Measurements from ENCODE around the gene NMT1. TPM values are rescaled to one million over a fixed set of nuclear protein-coding genes. Genes with fewer than 3 reads are reported as not detected.

NMT1 gene
- total RNA-seq, 1 experiment from 2014 or later: 152 TPM

DNA sequence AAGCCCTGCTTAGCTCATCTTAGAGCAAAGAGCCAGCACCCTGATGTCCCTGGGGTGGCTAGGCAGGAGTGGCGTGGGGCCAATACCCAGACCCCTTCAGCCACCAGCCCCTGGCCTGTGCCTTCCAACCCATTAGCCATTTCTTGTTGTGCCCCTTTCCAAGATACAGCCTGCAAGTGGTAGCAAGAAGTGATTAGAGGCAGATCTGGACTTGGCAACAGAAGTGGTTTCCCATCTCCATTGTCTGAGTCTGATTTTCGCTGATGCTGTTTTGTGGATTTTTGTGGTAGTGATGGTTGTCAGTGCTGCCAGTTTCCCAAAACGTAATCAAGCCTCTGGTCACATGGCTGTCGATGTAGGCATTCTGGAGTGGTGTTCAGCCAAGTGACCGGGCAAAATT, 45.5 kb downstream of the NMT1 start:
- Mint-ChIP-seq H3K9me3 (no peaks in the 10 kb centered on the region), H3K4me3 (no peak overlapping the region), H3K36me3 (peaks cover 56% of the 10 kb centered on the region), H3K4me1 (no peaks in the 10 kb centered on the region), H3K27ac (no peak overlapping the region; the same call in 1 of the 2 replicates), H3K27me3 (ENCODE audit: low read depth) (no peaks in the 10 kb centered on the region)
- DNase-seq (ENCODE audit: low spot score) (no peak), ATAC-seq (no peak)
- TF ChIP-seq SMAD4 (CRISPR knock-in tag; IDR thresholded peaks at IDR 0.05): no peak
- no peak for TF ChIP-seq ZNF232 (CRISPR knock-in tag; IDR thresholded peaks at IDR 0.05)
- no peak for TF ChIP-seq CREB1 (CRISPR knock-in tag; IDR thresholded peaks at IDR 0.05)
- TF ChIP-seq, protein P1, sequence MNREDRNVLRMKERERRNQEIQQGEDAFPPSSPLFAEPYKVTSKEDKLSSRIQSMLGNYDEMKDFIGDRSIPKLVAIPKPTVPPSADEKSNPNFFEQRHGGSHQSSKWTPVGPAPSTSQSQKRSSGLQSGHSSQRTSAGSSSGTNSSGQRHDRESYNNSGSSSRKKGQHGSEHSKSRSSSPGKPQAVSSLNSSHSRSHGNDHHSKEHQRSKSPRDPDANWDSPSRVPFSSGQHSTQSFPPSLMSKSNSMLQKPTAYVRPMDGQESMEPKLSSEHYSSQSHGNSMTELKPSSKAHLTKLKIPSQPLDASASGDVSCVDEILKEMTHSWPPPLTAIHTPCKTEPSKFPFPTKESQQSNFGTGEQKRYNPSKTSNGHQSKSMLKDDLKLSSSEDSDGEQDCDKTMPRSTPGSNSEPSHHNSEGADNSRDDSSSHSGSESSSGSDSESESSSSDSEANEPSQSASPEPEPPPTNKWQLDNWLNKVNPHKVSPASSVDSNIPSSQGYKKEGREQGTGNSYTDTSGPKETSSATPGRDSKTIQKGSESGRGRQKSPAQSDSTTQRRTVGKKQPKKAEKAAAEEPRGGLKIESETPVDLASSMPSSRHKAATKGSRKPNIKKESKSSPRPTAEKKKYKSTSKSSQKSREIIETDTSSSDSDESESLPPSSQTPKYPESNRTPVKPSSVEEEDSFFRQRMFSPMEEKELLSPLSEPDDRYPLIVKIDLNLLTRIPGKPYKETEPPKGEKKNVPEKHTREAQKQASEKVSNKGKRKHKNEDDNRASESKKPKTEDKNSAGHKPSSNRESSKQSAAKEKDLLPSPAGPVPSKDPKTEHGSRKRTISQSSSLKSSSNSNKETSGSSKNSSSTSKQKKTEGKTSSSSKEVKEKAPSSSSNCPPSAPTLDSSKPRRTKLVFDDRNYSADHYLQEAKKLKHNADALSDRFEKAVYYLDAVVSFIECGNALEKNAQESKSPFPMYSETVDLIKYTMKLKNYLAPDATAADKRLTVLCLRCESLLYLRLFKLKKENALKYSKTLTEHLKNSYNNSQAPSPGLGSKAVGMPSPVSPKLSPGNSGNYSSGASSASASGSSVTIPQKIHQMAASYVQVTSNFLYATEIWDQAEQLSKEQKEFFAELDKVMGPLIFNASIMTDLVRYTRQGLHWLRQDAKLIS (CRISPR knock-in tag; IDR thresholded peaks at IDR 0.05; ENCODE audit: borderline replicate concordance): no peak
- TF ChIP-seq, protein P2, sequence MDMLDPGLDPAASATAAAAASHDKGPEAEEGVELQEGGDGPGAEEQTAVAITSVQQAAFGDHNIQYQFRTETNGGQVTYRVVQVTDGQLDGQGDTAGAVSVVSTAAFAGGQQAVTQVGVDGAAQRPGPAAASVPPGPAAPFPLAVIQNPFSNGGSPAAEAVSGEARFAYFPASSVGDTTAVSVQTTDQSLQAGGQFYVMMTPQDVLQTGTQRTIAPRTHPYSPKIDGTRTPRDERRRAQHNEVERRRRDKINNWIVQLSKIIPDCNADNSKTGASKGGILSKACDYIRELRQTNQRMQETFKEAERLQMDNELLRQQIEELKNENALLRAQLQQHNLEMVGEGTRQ (CRISPR knock-in tag; IDR thresholded peaks at IDR 0.05): no peak
- TF ChIP-seq NFE2L1 (CRISPR knock-in tag; IDR thresholded peaks at IDR 0.05): no peak
- TF ChIP-seq, protein P3, sequence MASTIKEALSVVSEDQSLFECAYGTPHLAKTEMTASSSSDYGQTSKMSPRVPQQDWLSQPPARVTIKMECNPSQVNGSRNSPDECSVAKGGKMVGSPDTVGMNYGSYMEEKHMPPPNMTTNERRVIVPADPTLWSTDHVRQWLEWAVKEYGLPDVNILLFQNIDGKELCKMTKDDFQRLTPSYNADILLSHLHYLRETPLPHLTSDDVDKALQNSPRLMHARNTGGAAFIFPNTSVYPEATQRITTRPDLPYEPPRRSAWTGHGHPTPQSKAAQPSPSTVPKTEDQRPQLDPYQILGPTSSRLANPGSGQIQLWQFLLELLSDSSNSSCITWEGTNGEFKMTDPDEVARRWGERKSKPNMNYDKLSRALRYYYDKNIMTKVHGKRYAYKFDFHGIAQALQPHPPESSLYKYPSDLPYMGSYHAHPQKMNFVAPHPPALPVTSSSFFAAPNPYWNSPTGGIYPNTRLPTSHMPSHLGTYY (CRISPR knock-in tag; IDR thresholded peaks at IDR 0.05): no peak
- TF ChIP-seq, protein P4, sequence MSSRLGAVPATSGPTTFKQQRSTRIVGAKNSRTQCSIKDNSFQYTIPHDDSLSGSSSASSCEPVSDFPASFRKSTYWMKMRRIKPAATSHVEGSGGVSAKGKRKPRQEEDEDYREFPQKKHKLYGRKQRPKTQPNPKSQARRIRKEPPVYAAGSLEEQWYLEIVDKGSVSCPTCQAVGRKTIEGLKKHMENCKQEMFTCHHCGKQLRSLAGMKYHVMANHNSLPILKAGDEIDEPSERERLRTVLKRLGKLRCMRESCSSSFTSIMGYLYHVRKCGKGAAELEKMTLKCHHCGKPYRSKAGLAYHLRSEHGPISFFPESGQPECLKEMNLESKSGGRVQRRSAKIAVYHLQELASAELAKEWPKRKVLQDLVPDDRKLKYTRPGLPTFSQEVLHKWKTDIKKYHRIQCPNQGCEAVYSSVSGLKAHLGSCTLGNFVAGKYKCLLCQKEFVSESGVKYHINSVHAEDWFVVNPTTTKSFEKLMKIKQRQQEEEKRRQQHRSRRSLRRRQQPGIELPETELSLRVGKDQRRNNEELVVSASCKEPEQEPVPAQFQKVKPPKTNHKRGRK (CRISPR knock-in tag; IDR thresholded peaks at IDR 0.05; ENCODE audit: borderline replicate concordance): no peak
- TF ChIP-seq GTF2I (CRISPR knock-in tag; conservative IDR thresholded peaks at IDR 0.05): no peak
- TF ChIP-seq IRF2 (CRISPR knock-in tag; IDR thresholded peaks at IDR 0.05; ENCODE audit: borderline replicate concordance, low read depth): no peak
- CTCF ChIA-PET: interaction anchor here (1.0 to 1.6 kb wide), 2 partner anchors 29 to 66 kb away, joined by 5 to 8 read pairs; partner anchors contain the start of gene ACBD4
- POLR2A ChIA-PET: no interaction called here

DNA sequence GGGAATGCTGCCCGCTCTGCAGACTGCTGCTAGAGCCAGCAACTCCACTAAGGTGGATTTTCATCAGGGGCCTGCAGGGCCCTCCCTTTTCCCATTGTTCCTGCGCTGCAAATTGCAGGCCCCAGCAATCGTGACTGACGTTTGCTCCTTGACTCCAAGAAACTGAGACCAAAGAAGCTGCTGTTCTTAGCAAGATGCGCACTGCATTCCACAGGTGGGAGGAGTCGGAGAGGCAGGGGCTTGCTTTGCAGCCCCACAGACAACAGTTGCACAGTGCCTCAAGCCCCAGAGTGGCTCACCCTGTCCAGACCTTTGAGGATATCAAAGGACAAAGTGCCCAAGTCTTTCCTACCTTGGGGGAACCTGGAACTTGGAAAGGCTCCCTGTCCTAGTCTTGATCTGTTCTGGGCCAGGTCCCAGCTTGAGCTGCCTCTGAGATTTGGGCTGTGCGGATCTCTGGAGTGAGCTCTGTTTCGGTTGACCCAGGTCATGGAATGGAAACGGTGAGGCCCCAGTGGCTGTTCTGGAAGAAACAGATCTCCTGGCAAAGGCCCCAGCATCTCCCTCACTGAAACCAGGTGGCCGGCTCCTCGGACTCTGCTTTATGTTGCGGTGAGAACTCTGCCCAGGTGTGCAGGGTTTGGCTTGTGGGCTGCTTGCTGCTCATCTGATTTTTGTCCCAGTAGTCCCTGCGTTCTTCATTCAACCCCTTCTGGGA, 46.3 kb downstream of the NMT1 start:
- no peaks in the 10 kb centered on the region for H3K9me3 Mint-ChIP-seq
- H3K36me3 Mint-ChIP-seq: peaks cover 47% of the 10 kb centered on the region
- ChIA-PET CTCF (interaction anchor here (2.9 to 3.4 kb wide), 2 partner anchors 8 to 28 kb away, joined by 25 to 26 read pairs; partner anchors contain the start of gene ACBD4), POLR2A (interaction anchor here (0.6 kb wide), 1 partner anchor 136 kb away, joined by 3 read pairs; no protein-coding TSS in a partner anchor)
- no peaks in the 10 kb centered on the region for H3K4me1 Mint-ChIP-seq
- H3K4me3 Mint-ChIP-seq: no peak overlapping the region
- no peaks in the 10 kb centered on the region for H3K27me3 Mint-ChIP-seq (ENCODE audit: low read depth)
- ATAC-seq (no peak), DNase-seq (ENCODE audit: low spot score) (no peak)
- no peak overlapping the region; the same call in 1 of the 2 replicates for H3K27ac Mint-ChIP-seq
- no peak for TF ChIP-seq CREM (CRISPR knock-in tag; IDR thresholded peaks at IDR 0.05)
- TF ChIP-seq, protein P5, sequence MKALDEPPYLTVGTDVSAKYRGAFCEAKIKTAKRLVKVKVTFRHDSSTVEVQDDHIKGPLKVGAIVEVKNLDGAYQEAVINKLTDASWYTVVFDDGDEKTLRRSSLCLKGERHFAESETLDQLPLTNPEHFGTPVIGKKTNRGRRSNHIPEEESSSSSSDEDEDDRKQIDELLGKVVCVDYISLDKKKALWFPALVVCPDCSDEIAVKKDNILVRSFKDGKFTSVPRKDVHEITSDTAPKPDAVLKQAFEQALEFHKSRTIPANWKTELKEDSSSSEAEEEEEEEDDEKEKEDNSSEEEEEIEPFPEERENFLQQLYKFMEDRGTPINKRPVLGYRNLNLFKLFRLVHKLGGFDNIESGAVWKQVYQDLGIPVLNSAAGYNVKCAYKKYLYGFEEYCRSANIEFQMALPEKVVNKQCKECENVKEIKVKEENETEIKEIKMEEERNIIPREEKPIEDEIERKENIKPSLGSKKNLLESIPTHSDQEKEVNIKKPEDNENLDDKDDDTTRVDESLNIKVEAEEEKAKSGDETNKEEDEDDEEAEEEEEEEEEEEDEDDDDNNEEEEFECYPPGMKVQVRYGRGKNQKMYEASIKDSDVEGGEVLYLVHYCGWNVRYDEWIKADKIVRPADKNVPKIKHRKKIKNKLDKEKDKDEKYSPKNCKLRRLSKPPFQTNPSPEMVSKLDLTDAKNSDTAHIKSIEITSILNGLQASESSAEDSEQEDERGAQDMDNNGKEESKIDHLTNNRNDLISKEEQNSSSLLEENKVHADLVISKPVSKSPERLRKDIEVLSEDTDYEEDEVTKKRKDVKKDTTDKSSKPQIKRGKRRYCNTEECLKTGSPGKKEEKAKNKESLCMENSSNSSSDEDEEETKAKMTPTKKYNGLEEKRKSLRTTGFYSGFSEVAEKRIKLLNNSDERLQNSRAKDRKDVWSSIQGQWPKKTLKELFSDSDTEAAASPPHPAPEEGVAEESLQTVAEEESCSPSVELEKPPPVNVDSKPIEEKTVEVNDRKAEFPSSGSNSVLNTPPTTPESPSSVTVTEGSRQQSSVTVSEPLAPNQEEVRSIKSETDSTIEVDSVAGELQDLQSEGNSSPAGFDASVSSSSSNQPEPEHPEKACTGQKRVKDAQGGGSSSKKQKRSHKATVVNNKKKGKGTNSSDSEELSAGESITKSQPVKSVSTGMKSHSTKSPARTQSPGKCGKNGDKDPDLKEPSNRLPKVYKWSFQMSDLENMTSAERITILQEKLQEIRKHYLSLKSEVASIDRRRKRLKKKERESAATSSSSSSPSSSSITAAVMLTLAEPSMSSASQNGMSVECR (CRISPR knock-in tag; IDR thresholded peaks at IDR 0.05; ENCODE audit: borderline replicate concordance): no peak
- TF ChIP-seq, protein P6, sequence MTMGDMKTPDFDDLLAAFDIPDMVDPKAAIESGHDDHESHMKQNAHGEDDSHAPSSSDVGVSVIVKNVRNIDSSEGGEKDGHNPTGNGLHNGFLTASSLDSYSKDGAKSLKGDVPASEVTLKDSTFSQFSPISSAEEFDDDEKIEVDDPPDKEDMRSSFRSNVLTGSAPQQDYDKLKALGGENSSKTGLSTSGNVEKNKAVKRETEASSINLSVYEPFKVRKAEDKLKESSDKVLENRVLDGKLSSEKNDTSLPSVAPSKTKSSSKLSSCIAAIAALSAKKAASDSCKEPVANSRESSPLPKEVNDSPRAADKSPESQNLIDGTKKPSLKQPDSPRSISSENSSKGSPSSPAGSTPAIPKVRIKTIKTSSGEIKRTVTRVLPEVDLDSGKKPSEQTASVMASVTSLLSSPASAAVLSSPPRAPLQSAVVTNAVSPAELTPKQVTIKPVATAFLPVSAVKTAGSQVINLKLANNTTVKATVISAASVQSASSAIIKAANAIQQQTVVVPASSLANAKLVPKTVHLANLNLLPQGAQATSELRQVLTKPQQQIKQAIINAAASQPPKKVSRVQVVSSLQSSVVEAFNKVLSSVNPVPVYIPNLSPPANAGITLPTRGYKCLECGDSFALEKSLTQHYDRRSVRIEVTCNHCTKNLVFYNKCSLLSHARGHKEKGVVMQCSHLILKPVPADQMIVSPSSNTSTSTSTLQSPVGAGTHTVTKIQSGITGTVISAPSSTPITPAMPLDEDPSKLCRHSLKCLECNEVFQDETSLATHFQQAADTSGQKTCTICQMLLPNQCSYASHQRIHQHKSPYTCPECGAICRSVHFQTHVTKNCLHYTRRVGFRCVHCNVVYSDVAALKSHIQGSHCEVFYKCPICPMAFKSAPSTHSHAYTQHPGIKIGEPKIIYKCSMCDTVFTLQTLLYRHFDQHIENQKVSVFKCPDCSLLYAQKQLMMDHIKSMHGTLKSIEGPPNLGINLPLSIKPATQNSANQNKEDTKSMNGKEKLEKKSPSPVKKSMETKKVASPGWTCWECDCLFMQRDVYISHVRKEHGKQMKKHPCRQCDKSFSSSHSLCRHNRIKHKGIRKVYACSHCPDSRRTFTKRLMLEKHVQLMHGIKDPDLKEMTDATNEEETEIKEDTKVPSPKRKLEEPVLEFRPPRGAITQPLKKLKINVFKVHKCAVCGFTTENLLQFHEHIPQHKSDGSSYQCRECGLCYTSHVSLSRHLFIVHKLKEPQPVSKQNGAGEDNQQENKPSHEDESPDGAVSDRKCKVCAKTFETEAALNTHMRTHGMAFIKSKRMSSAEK (CRISPR knock-in tag; IDR thresholded peaks at IDR 0.05; ENCODE audit: borderline replicate concordance): no peak
- TF ChIP-seq, protein P7, sequence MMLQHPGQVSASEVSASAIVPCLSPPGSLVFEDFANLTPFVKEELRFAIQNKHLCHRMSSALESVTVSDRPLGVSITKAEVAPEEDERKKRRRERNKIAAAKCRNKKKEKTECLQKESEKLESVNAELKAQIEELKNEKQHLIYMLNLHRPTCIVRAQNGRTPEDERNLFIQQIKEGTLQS (CRISPR knock-in tag; conservative IDR thresholded peaks at IDR 0.05): no peak
- TF ChIP-seq, protein P3 (CRISPR knock-in tag; IDR thresholded peaks at IDR 0.05): no peak
